Colonic mucosa (tissue), 4 donors: ENCODE measurements around the gene PPT1. TPM values are rescaled to one million over a fixed set of nuclear protein-coding genes. Genes with fewer than 3 reads are reported as not detected.

ENCODE experiments used
- DNase-seq: peaks from one replicate; pipeline ENCODE4 v3.0.0-alpha.2; 2020
- H3K27ac ChIP-seq: fragments of 200-600 bp; one replicate; pipeline ENCODE4 v1.8.0; 2021
- H3K27me3 ChIP-seq: fragments of 200-600 bp; one replicate; pipeline ENCODE4 v1.8.0; 2021
- H3K36me3 ChIP-seq: fragments of 200-600 bp; one replicate; pipeline ENCODE4 v1.8.0; 2021
- H3K4me1 ChIP-seq: fragments of 200-600 bp; one replicate; pipeline ENCODE4 v1.8.0; 2021; ENCODE audit warnings: mild to moderate bottlenecking
- H3K4me3 ChIP-seq: fragments of 200-600 bp; one replicate; pipeline ENCODE4 v1.8.0; 2021
- H3K9ac ChIP-seq, 2 donors: one replicate each; pipeline ENCODE4 v1.7.0; 2013; ENCODE audit warnings: control low read depth in 2 of 2, low read depth in 2 of 2, low read length in 2 of 2
- H3K9me3 ChIP-seq: fragments of 200-600 bp; one replicate; pipeline ENCODE4 v1.8.0; 2021
- CTCF ChIP-seq: fragments of 200-600 bp; IDR thresholded peaks from one replicate; pipeline ENCODE4 v1.8.0; 2022; ENCODE audit warnings: antibody characterized with exemption, mild to moderate bottlenecking
- intact Hi-C: fragments of 100-400 bp; cut with DNase I; formaldehyde crosslinking; loops from one replicate; pipeline ENCODE4 v1.14.1; 2022
- total RNA-seq, 2 donors: library from RNA; stranded (reverse); fragmentation: NEBNext Ultra II Directional in 1 of 2; extraction: Animal tissue kit (Norgen Biotek cat#: 25700) in 1 of 2; gene quantifications; one replicate each; pipeline ENCODE4 v1.2.1, GENCODE V29; 2021
- donor health status: healthy.
- donor health status: DM: no; HTN: no; CAD: no.
- donor health status: DM: no; HTN: no; CAD: no.

Gene PPT1
- total RNA-seq, 2 donors from 2014 or later, result 25.7 to 37.7 TPM

GRCh38 chr1:40133312-40133665, 36.2 kb upstream of the PPT1 start:
- H3K4me1 ChIP-seq, result no peaks in the 10 kb centered on the region
- intact Hi-C loops, result no loop called here

GRCh38 chr1:40132383-40133311, 35.6 kb upstream of the PPT1 start:
- H3K4me3 ChIP-seq, result no peak overlapping the region
- H3K36me3 ChIP-seq, result no peaks in the 10 kb centered on the region
- H3K27ac ChIP-seq, result no peak overlapping the region
- H3K4me1 ChIP-seq, result no peaks in the 10 kb centered on the region
- no peaks in the 10 kb centered on the region for H3K27me3 ChIP-seq
- no peaks in the 10 kb centered on the region for H3K9me3 ChIP-seq
- intact Hi-C loops, result no loop called here
- no peak for DNase-seq
- no peak overlapping the region for H3K9ac ChIP-seq
- no peak for TF ChIP-seq CTCF

More at GRCh38 chr1:40133312-40133665, 36.2 kb upstream of the PPT1 start:
- no peak for TF ChIP-seq CTCF
- no peaks in the 10 kb centered on the region for H3K36me3 ChIP-seq
- no peak overlapping the region for H3K27ac ChIP-seq
- no peak overlapping the region for H3K9ac ChIP-seq
- DNase-seq, result no peak
- H3K9me3 ChIP-seq, result no peaks in the 10 kb centered on the region
- H3K27me3 ChIP-seq, result no peaks in the 10 kb centered on the region
- H3K4me3 ChIP-seq, result no peak overlapping the region

GRCh38 chr1:40130892-40131291, 33.8 kb upstream of the PPT1 start:
- no peak for DNase-seq
- Histone ChIP-seq H3K9me3 (no peaks in the 10 kb centered on the region), H3K4me1 (no peaks in the 10 kb centered on the region), H3K9ac (no peak overlapping the region), H3K4me3 (no peak overlapping the region), H3K27ac (no peak overlapping the region), H3K27me3 (no peaks in the 10 kb centered on the region), H3K36me3 (no peaks in the 10 kb centered on the region)
- no peak for TF ChIP-seq CTCF
- intact Hi-C loops, result no loop called here

GRCh38 chr1:40122855-40123254, 25.8 kb upstream of the PPT1 start:
- no peak for TF ChIP-seq CTCF
- intact Hi-C loops, result no loop called here
- Histone ChIP-seq H3K4me3 (no peak overlapping the region), H3K27ac (no peak overlapping the region), H3K9ac (no peak overlapping the region), H3K36me3 (no peaks in the 10 kb centered on the region), H3K4me1 (no peaks in the 10 kb centered on the region), H3K9me3 (no peaks in the 10 kb centered on the region), H3K27me3 (no peaks in the 10 kb centered on the region)
- DNase-seq, result no peak

- no peaks in the 10 kb centered on the region for H3K9me3 ChIP-seq
- intact Hi-C loops, result no loop called here
- no peak for DNase-seq
- H3K4me1 ChIP-seq, result no peaks in the 10 kb centered on the region
- no peak overlapping the region for H3K9ac ChIP-seq
- H3K27ac ChIP-seq, result no peak overlapping the region
- H3K27me3 ChIP-seq, result no peaks in the 10 kb centered on the region
- TF ChIP-seq CTCF, result no peak
- H3K36me3 ChIP-seq, result no peaks in the 10 kb centered on the region
- no peak overlapping the region for H3K4me3 ChIP-seq
These were observed 23.1 kb upstream of the PPT1 start for GRCh38 chr1:40120128-40120527.
